IMR-90 (cell line): ENCODE data around the gene LRG1. TPM values are rescaled to one million over a fixed set of nuclear protein-coding genes. Genes with fewer than 3 reads are reported as not detected.

Experiments used
- ATAC-seq: fragments of 200-7000 bp; cut with Tn5 transposase; 2 replicates; pipeline ENCODE4 v1.9.1; 2020; ENCODE audit warnings: low read depth, mild to moderate bottlenecking, moderate library complexity
- BruUV-seq: library from RNA; stranded (reverse); fragments of 400-500 nt; replicated peaks from 2 replicates; lab custom pipeline; 2021; lab: Mats Ljungman, UMichigan
- CTCF ChIA-PET: fragments of 300-600 bp; formaldehyde crosslinking; extraction: SDS; loops from one replicate; lab custom pipeline; 2021; ENCODE audit warnings: antibody characterized with exemption; lab: Yijun Ruan, JAX
- POLR2A ChIA-PET: fragments of 300-600 bp; sonication (Branson Sonifier 250); formaldehyde crosslinking; loops from one replicate; lab custom pipeline; 2022; ENCODE audit warnings: antibody characterized with exemption; ENCODE audit not compliant: unreplicated experiment; lab: Charles Lee
- DNase-seq: peaks from one replicate; pipeline ENCODE4 v3.0.0; 2013
- H2AFZ ChIP-seq: replicated peaks from 2 replicates; pipeline ENCODE3; 2013; ENCODE audit warnings: low read length, mild to moderate bottlenecking; ENCODE audit not compliant: poor library complexity
- H2AK5ac ChIP-seq: 2 replicates; pipeline ENCODE4 v1.6.1; 2013; ENCODE audit warnings: low read depth, low read length, inconsistent platforms
- H2AK9ac ChIP-seq: replicated peaks from 2 replicates; pipeline ENCODE3; 2013; ENCODE audit warnings: mild to moderate bottlenecking, low read depth, low read length, moderate library complexity; ENCODE audit not compliant: poor library complexity
- H2BK120ac ChIP-seq: 2 replicates; pipeline ENCODE4 v1.6.1; 2013; ENCODE audit warnings: low read depth, low read length, inconsistent platforms
- H2BK15ac ChIP-seq: 3 replicates; pipeline ENCODE4 v1.6.1; 2013; ENCODE audit warnings: low read depth, low read length, inconsistent platforms
- H2BK20ac ChIP-seq: 2 replicates; pipeline ENCODE4 v1.6.1; 2013; ENCODE audit warnings: low read depth, mild to moderate bottlenecking, inconsistent platforms, low read length, moderate library complexity
- H2BK5ac ChIP-seq: 2 replicates; pipeline ENCODE4 v1.6.1; 2013; ENCODE audit warnings: mild to moderate bottlenecking, low read depth, low read length, inconsistent platforms; ENCODE audit not compliant: poor library complexity, severe bottlenecking
- H3K14ac ChIP-seq: replicated peaks from 2 replicates; pipeline ENCODE4 v1.6.1; 2013; ENCODE audit warnings: low read depth, low read length, inconsistent platforms
- H3K18ac ChIP-seq: 2 replicates; pipeline ENCODE4 v1.6.1; 2013; ENCODE audit warnings: low read depth, low read length, control low read depth
- H3K23ac ChIP-seq: 2 replicates; pipeline ENCODE4 v1.6.1; 2013; ENCODE audit warnings: low read depth, low read length, inconsistent platforms
- H3K27ac ChIP-seq: 2 replicates; pipeline ENCODE4 v1.5.1; 2013; ENCODE audit warnings: mild to moderate bottlenecking, control low read depth, low read length; ENCODE audit not compliant: insufficient read depth
- H3K27me3 ChIP-seq: 2 replicates; pipeline ENCODE4 v1.6.1; 2013; ENCODE audit warnings: low read length; ENCODE audit not compliant: control insufficient read depth, insufficient read depth
- H3K36me3 ChIP-seq: 2 replicates; pipeline ENCODE4 v1.6.1; 2013; ENCODE audit warnings: low read length, mixed read lengths; ENCODE audit not compliant: control insufficient read depth, insufficient read depth
- H3K4ac ChIP-seq: 2 replicates; pipeline ENCODE4 v1.6.1; 2013; ENCODE audit warnings: low read depth, low read length, inconsistent platforms
- H3K4me1 ChIP-seq: 2 replicates; pipeline ENCODE4 v1.6.1; 2013; ENCODE audit warnings: low read length, mixed read lengths; ENCODE audit not compliant: control insufficient read depth, insufficient read depth
- H3K4me2 ChIP-seq: 2 replicates; pipeline ENCODE4 v1.6.1; 2013; ENCODE audit warnings: low read depth, mild to moderate bottlenecking, control low read depth, low read length, moderate library complexity
- H3K4me3 ChIP-seq: 2 replicates; pipeline ENCODE4 v1.5.1; 2013; ENCODE audit warnings: low read depth, mild to moderate bottlenecking, control low read depth, low read length, moderate library complexity; ENCODE audit not compliant: insufficient read depth
- H3K56ac ChIP-seq: 2 replicates; pipeline ENCODE4 v1.6.1; 2013; ENCODE audit warnings: low read length, inconsistent platforms; ENCODE audit not compliant: insufficient read depth; ENCODE audit errors: extremely low read depth
- H3K79me1 ChIP-seq, 2 experiments: 2 replicates each; pipeline ENCODE4 v1.6.1; 2013; ENCODE audit warnings: low read length in 2 of 2, inconsistent platforms in 1 of 2, low read depth in 1 of 2
- H3K9ac ChIP-seq: 2 replicates; pipeline ENCODE4 v1.6.1; 2013; ENCODE audit warnings: low read depth, low read length, control low read depth
- H3K9me1 ChIP-seq: 2 replicates; pipeline ENCODE4 v1.6.1; 2013; ENCODE audit warnings: low read length, inconsistent platforms; ENCODE audit not compliant: insufficient read depth
- H3K9me3 ChIP-seq: 2 replicates; pipeline ENCODE4 v1.6.1; 2013; ENCODE audit warnings: low read length; ENCODE audit not compliant: control insufficient read depth, insufficient read depth
- H4K20me1 ChIP-seq: 2 replicates; pipeline ENCODE4 v1.6.1; 2013; ENCODE audit warnings: low read length, inconsistent platforms; ENCODE audit not compliant: insufficient read depth
- H4K5ac ChIP-seq: 2 replicates; pipeline ENCODE4 v1.6.1; 2013; ENCODE audit warnings: mild to moderate bottlenecking, low read depth, low read length, control low read depth
- H4K8ac ChIP-seq, 2 experiments: 2 replicates each; pipeline ENCODE4 v1.6.1; 2013; ENCODE audit warnings: low read depth in 2 of 2, low read length in 2 of 2, control low read depth in 1 of 2, inconsistent platforms in 1 of 2
- H4K91ac ChIP-seq: 2 replicates; pipeline ENCODE4 v1.6.1; 2013; ENCODE audit warnings: low read depth, low read length, inconsistent platforms; ENCODE audit not compliant: insufficient read depth
- CEBPB ChIP-seq: IDR thresholded peaks from 2 replicates; pipeline ENCODE4 v1.6.1; 2012; ENCODE audit warnings: low read depth, low read length, improper control_type of control experiment
- ELK1 ChIP-seq: fragments of 150-350 bp; IDR thresholded peaks from 2 replicates; pipeline ENCODE4 v1.6.1; 2016; ENCODE audit warnings: low read depth, mild to moderate bottlenecking, low read length, moderate library complexity, borderline replicate concordance
- FOS ChIP-seq: fragments of 150-350 bp; IDR thresholded peaks from 2 replicates; pipeline ENCODE4 v1.6.1; 2016; ENCODE audit warnings: low read depth, low read length
- MAZ ChIP-seq: IDR thresholded peaks from 2 replicates; pipeline ENCODE4 v1.6.1; 2012; ENCODE audit warnings: low read depth, mild to moderate bottlenecking, low read length, improper control_type of control experiment, moderate library complexity, borderline replicate concordance
- MXI1 ChIP-seq: IDR thresholded peaks from 2 replicates; pipeline ENCODE4 v1.6.1; 2012; ENCODE audit warnings: low read depth, mild to moderate bottlenecking, low read length, moderate library complexity, borderline replicate concordance
- RAD21 ChIP-seq: IDR thresholded peaks from 2 replicates; pipeline ENCODE4 v1.6.1; 2012; ENCODE audit warnings: low read length, improper control_type of control experiment
- RCOR1 ChIP-seq: IDR thresholded peaks from 2 replicates; pipeline ENCODE4 v1.6.1; 2012; ENCODE audit warnings: mild to moderate bottlenecking, low read length, improper control_type of control experiment; ENCODE audit not compliant: insufficient replicate concordance
- RFX5 ChIP-seq: IDR thresholded peaks from 2 replicates; pipeline ENCODE4 v1.8.0; 2012; ENCODE audit warnings: low read depth, mild to moderate bottlenecking, low read length, moderate library complexity
- SMC3 ChIP-seq: fragments of 150-350 bp; IDR thresholded peaks from 2 replicates; pipeline ENCODE4 v1.6.1; 2016; ENCODE audit warnings: low read depth, mild to moderate bottlenecking, antibody characterized with exemption, low read length, moderate library complexity
- USF2 ChIP-seq: fragments of 150-350 bp; IDR thresholded peaks from 2 replicates; pipeline ENCODE4 v1.6.1; 2017; ENCODE audit warnings: mild to moderate bottlenecking, antibody characterized with exemption, low read length, low read depth
- WGBS, 2 experiments: methylation state at CpG; one replicate each; pipeline versions ENCODE4 v1.1.5 to v1.1.7; 2013; ENCODE audit warnings: missing lambda C conversion rate in 2 of 2; ENCODE audit not compliant: insufficient read length in 1 of 2; ENCODE audit errors: extremely low coverage in 2 of 2; 5-methylcytosine and 5-hydroxymethylcytosine counted together
- dilution Hi-C: fragments of 300-500 bp; cut with HindIII; formaldehyde crosslinking; loops from one replicate; pipeline ENCODE4 v1.14.3; 2018; ENCODE audit warnings: low sequenced_read_pairs; ENCODE audit not compliant: unreplicated experiment
- in situ Hi-C: fragments of 300-500 bp; cut with MboI; formaldehyde crosslinking; loops from 3 replicates; pipeline ENCODE4 v1.14.3; 2019; ENCODE audit warnings: low sequenced_read_pairs, inconsistent platforms, mixed read lengths
- intact Hi-C: fragments of 100-400 bp; cut with micrococcal nuclease; formaldehyde crosslinking; loops from 2 replicates; pipeline ENCODE4 v1.10.0; 2022
- polyA plus RNA-seq, 3 experiments: library from polyadenylated mRNA; depleted of rRNA; stranded (reverse); fragments of >200 nt; gene quantifications; 2 replicates each; pipeline ENCODE4 v1.2.3, GENCODE V29; 2012; ENCODE audit warnings: low replicate concordance in 1 of 3
- total RNA-seq: library from RNA; depleted of rRNA; stranded (reverse); fragments of >200 nt; gene quantifications from 2 replicates; pipeline ENCODE4 v1.2.3, GENCODE V29; 2012

The LRG1 gene
- total and polyA plus RNA-seq, 2 of the 4 experiments (the other 2 are of a cell fraction): not detected

GRCh38 chr19:4543842-4544647, 4.2 kb upstream of the LRG1 start:
- no peak for ATAC-seq
- CTCF ChIA-PET: no interaction called here

More at GRCh38 chr19:4543842-4544647, 4.2 kb upstream of the LRG1 start:
- no peak overlapping the region for H3K18ac ChIP-seq
- H3K14ac ChIP-seq: no peak overlapping the region
- no peak overlapping the region for H3K4me2 ChIP-seq
- no peak overlapping the region for H3K4me3 ChIP-seq
- H3K4ac ChIP-seq: no peak overlapping the region
- no peak overlapping the region for H4K5ac ChIP-seq
- no peak for DNase-seq
- no peaks in the 10 kb centered on the region for H3K36me3 ChIP-seq
- 95% methylated on average over 52 of the region's 87 CpGs; no CpG with 5 or more reads in 1 of the 2 experiments for WGBS, 2 experiments
- H3K4me1 ChIP-seq: no peaks in the 10 kb centered on the region
- TF ChIP-seq RFX5 (no peak), FOS (no peak), MAZ (no peak), USF2 (no peak), CEBPB (no peak), RAD21 (no peak), ELK1 (no peak), SMC3 (no peak), MXI1 (no peak), RCOR1 (no peak)
- H2AK9ac ChIP-seq: no peak overlapping the region
- no peak overlapping the region for H3K23ac ChIP-seq
- POLR2A ChIA-PET: no interaction called here
- dilution Hi-C loops (no loop called here), in situ Hi-C loops (no loop called here), intact Hi-C loops (no loop called here)
- H3K9ac ChIP-seq: no peak overlapping the region
- no peak overlapping the region for H2BK5ac ChIP-seq
- no peak overlapping the region for H2BK20ac ChIP-seq
- H3K79me1 ChIP-seq: no peaks in the 10 kb centered on the region
- no peak overlapping the region for H3K56ac ChIP-seq
- H4K8ac ChIP-seq: no peak overlapping the region
- H2AFZ ChIP-seq: no peak overlapping the region
- H2BK120ac ChIP-seq: no peak overlapping the region
- H3K9me3 ChIP-seq: peaks cover 6% of the 10 kb centered on the region
- H3K9me1 ChIP-seq: no peaks in the 10 kb centered on the region
- no peak overlapping the region for H3K27ac ChIP-seq
- H4K20me1 ChIP-seq: no peaks in the 10 kb centered on the region
- no TSS peak for BruUV-seq
- H4K91ac ChIP-seq: no peak overlapping the region
- no peak overlapping the region for H2BK15ac ChIP-seq
- H2AK5ac ChIP-seq: no peak overlapping the region
- H3K27me3 ChIP-seq: peaks cover 9% of the 10 kb centered on the region; the same call in 1 of the 2 replicates
